ENCODE results near the gene NPM1.

Gene NPM1

DNA sequence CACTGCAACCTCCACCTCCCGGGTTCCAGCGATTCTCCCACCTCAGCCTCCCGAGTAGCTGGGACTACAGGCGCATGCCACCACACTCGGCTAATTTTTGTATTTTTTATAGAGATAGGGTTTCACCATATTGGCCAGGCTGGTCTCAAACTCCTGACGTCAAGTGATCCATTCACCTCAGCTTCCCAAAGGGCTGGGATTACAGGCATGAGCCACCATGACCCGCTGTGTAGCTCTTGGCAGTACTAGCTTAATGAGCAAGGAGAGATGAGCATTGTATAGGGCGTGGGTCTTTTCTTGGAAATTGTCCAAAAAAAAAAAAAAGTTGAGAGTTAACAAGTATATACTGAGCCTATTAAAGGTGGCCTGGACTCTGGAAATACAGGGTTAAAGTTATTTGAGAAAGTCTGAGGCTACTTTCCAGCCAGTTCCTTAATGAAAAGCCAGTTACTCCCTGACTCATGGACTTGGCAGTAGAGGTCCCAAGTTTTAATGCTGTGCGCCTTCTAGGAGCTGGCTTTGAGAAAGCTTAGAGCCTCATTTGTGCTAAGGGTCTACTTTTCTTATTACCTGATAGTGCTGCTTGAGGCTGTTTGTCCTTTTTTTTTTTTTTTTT lies 27.6 kb downstream of the NPM1 start:
- Histone ChIP-seq H3K9ac (ENCODE audit: insufficient read length, low read depth) (no peak overlapping the region), H3K4me3 (ENCODE audit: insufficient read length, low read depth) (no peak overlapping the region), H3K36me3 (ENCODE audit: insufficient read depth, insufficient read length, low read length) (peaks cover 30% of the 10 kb centered on the region), H3K4me1 (ENCODE audit: insufficient read depth, insufficient read length) (no peaks in the 10 kb centered on the region), H3K9me3 (ENCODE audit: insufficient read depth, low read length) (no peaks in the 10 kb centered on the region), H3K27me3 (ENCODE audit: insufficient read depth, insufficient read length) (peaks cover 6% of the 10 kb centered on the region)
- DNase-seq (ENCODE audit: low read depth, low spot score): no peak
- TF ChIP-seq SUZ12 (IDR thresholded peaks at IDR 0.05; ENCODE audit: extremely low read depth, insufficient read depth, insufficient read length) (no peak), YY1 (IDR thresholded peaks at IDR 0.05; ENCODE audit: insufficient read depth, insufficient read length) (no peak), ZNF274 (IDR thresholded peaks at IDR 0.05; ENCODE audit: low read depth, low read length) (no peak)

DNA sequence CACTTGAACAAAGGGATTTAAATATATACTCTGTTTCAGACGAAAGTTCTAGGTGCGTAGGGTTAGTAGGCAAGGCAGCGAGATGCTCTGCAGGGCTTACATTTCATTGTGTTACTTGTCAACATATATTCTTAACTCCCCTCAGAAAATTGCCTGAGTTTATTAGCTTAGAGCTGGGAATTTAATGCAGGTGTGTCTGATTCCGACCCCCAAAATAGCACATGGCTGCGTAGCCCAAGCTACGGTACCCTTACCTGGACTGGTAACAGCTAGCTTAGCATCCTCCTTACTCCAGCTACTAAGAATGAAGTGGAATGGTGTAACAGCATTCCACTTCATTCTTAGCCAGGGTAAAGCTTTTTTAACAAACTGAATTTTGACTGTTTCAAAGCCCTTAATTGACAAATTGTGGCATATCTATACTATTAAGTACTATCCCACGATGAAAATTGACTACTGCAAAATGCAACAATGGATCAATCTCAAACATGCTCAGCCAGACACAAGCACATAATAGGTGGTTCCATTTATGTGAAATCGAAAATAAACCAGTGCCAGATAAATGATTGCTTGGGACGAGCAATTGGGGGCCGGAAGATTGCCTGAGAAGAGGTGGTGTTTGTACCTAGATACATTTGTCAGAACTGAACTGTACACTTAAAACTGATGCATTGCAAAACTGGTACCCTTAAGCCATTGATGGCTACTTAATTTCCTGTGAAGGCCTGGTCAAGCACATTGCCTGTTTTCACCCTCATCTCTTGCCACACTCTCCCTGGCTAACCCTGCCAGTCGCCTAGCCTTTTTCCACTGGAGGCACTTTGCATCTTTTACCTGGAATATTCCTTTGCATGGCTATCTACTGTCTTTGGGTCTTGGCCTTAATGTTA lies 28.8 kb downstream of the NPM1 start:
- Histone ChIP-seq H3K4me1 (ENCODE audit: insufficient read depth, insufficient read length) (peaks cover 4% of the 10 kb centered on the region), H3K9me3 (ENCODE audit: insufficient read depth, low read length) (no peaks in the 10 kb centered on the region), H3K9ac (ENCODE audit: insufficient read length, low read depth) (no peak overlapping the region), H3K4me3 (ENCODE audit: insufficient read length, low read depth) (no peak overlapping the region), H3K36me3 (ENCODE audit: insufficient read depth, insufficient read length, low read length) (peaks cover 21% of the 10 kb centered on the region), H3K27me3 (ENCODE audit: insufficient read depth, insufficient read length) (peaks cover 18% of the 10 kb centered on the region)
- TF ChIP-seq YY1 (IDR thresholded peaks at IDR 0.05; ENCODE audit: insufficient read depth, insufficient read length) (no peak), ZNF274 (IDR thresholded peaks at IDR 0.05; ENCODE audit: low read depth, low read length) (no peak), SUZ12 (IDR thresholded peaks at IDR 0.05; ENCODE audit: extremely low read depth, insufficient read depth, insufficient read length) (no peak)
- DNase-seq (ENCODE audit: low read depth, low spot score): no peak

DNA sequence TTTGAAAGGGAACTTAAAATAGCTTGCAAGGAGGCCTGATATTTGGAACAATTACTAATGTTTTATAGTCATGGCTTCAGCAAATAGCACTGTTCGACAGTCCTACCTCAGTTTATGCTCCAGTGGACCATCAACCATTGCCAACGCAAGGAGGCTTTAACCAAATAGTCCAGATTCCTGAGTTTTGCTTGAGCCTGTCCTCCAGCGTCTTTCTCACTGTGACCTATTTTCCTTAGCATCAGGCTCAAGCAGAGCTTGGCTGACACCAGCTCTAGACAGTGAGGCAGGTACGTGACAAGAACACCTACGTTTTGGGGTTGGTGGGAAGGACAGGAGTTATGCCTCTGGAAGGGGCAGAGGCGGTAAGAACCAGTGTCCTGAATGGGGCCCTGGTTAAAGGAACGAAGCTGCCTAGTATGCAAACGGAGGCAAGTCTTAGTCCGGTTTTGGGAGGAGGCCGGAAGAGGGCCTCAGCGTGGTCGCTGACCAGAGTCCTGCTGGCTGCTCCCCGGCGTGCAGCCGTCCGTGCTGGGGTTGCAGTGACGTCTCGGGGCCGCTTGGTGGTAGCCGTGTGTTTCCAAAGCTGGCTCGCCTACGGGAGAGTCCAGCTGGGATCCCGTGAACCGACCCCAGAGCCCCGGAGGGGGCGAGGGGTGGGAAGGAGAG lies 30.8 kb downstream of the NPM1 start:
- Histone ChIP-seq H3K9ac (ENCODE audit: insufficient read length, low read depth) (peak overlapping the region; percentile 76), H3K4me1 (ENCODE audit: insufficient read depth, insufficient read length) (peaks cover 10% of the 10 kb centered on the region), H3K9me3 (ENCODE audit: insufficient read depth, low read length) (no peaks in the 10 kb centered on the region), H3K36me3 (ENCODE audit: insufficient read depth, insufficient read length, low read length) (peaks cover 2% of the 10 kb centered on the region), H3K27me3 (ENCODE audit: insufficient read depth, insufficient read length) (peaks cover 31% of the 10 kb centered on the region), H3K4me3 (ENCODE audit: insufficient read length, low read depth) (peak overlapping the region; percentile 55)
- TF ChIP-seq ZNF274 (IDR thresholded peaks at IDR 0.05; ENCODE audit: low read depth, low read length) (no peak), YY1 (IDR thresholded peaks at IDR 0.05; ENCODE audit: insufficient read depth, insufficient read length) (no peak)
- DNase-seq (ENCODE audit: low read depth, low spot score): peak; percentile 72

- peak within 1 kb of the TSS; percentile 76 for H3K9ac ChIP-seq (ENCODE audit: insufficient read length, low read depth)
Observed at GRCh38 chr5:171418982-171419687, 31.5 kb downstream of the NPM1 start, which contains the start of gene FGF18. FGF18 (plus strand) TSS chr5:171419647; CDS start chr5:171420200, 553 bp downstream.

DNA sequence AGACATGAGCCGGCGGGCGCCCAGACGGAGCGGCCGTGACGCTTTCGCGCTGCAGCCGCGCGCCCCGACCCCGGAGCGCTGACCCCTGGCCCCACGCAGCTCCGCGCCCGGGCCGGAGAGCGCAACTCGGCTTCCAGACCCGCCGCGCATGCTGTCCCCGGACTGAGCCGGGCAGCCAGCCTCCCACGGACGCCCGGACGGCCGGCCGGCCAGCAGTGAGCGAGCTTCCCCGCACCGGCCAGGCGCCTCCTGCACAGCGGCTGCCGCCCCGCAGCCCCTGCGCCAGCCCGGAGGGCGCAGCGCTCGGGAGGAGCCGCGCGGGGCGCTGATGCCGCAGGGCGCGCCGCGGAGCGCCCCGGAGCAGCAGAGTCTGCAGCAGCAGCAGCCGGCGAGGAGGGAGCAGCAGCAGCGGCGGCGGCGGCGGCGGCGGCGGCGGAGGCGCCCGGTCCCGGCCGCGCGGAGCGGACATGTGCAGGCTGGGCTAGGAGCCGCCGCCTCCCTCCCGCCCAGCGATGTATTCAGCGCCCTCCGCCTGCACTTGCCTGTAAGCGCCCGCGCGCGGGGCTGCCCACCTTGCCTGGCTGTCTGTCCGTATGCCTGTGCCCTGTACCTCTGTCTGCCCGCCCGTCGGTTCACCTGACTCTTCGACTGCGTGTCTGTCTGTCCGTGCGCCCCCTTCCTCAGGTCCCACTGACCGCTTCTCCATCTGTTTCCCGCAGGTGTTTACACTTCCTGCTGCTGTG lies 32.2 kb downstream of the NPM1 start:
- H3K9ac ChIP-seq (ENCODE audit: insufficient read length, low read depth): peak overlapping the region; percentile 61
- no peaks in the 10 kb centered on the region for H3K9me3 ChIP-seq (ENCODE audit: insufficient read depth, low read length)
- peaks cover 4% of the 10 kb centered on the region for H3K36me3 ChIP-seq (ENCODE audit: insufficient read depth, insufficient read length, low read length)
- peaks cover 10% of the 10 kb centered on the region for H3K4me1 ChIP-seq (ENCODE audit: insufficient read depth, insufficient read length)
- DNase-seq (ENCODE audit: low read depth, low spot score): no peak
- TF ChIP-seq SUZ12 (IDR thresholded peaks at IDR 0.05; ENCODE audit: extremely low read depth, insufficient read depth, insufficient read length) (no peak), YY1 (IDR thresholded peaks at IDR 0.05; ENCODE audit: insufficient read depth, insufficient read length) (no peak), ZNF274 (IDR thresholded peaks at IDR 0.05; ENCODE audit: low read depth, low read length) (no peak)
- H3K27me3 ChIP-seq (ENCODE audit: insufficient read depth, insufficient read length): peaks cover 31% of the 10 kb centered on the region
- peak overlapping the region; percentile 39 for H3K4me3 ChIP-seq (ENCODE audit: insufficient read length, low read depth)

More at GRCh38 chr5:171418982-171419687, 31.5 kb downstream of the NPM1 start, which contains the start of gene FGF18:
- Histone ChIP-seq H3K4me1 (ENCODE audit: insufficient read depth, insufficient read length) (peaks cover 10% of the 10 kb centered on the region), H3K36me3 (ENCODE audit: insufficient read depth, insufficient read length, low read length) (peaks cover 2% of the 10 kb centered on the region), H3K9me3 (ENCODE audit: insufficient read depth, low read length) (no peaks in the 10 kb centered on the region), H3K4me3 (ENCODE audit: insufficient read length, low read depth) (peak within 1 kb of the TSS; percentile 55), H3K27me3 (ENCODE audit: insufficient read depth, insufficient read length) (peaks cover 31% of the 10 kb centered on the region)
- TF ChIP-seq SUZ12 (IDR thresholded peaks at IDR 0.05; ENCODE audit: extremely low read depth, insufficient read depth, insufficient read length): no peak
- TF ChIP-seq ZNF274 (IDR thresholded peaks at IDR 0.05; ENCODE audit: low read depth, low read length): no peak
- no peak for TF ChIP-seq YY1 (IDR thresholded peaks at IDR 0.05; ENCODE audit: insufficient read depth, insufficient read length)
- peak; percentile 57 for DNase-seq (ENCODE audit: low read depth, low spot score)
